Measurements from ENCODE around the gene CASTOR1.

DNA sequence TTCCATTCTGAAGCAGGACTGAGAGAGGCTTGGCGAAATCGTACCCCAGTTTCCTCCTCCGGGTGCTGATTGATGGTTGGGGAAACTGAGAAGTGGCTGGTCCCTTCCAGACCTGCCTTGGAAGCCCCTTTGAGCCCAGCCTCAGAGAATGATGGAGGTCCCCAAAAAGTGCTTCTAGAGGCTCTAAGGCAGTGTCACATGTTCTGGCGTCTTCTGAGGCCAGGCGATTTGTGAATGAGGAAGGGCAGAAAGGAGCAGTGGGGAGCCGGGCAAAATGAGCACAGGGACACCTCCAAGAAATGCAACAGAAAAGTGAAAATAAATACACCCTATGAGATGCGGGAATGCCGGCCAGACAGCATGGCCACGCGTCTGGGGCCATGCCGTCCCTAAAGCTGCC is 41.7 kb downstream of the CASTOR1 start:
- TF ChIP-seq, protein P1, sequence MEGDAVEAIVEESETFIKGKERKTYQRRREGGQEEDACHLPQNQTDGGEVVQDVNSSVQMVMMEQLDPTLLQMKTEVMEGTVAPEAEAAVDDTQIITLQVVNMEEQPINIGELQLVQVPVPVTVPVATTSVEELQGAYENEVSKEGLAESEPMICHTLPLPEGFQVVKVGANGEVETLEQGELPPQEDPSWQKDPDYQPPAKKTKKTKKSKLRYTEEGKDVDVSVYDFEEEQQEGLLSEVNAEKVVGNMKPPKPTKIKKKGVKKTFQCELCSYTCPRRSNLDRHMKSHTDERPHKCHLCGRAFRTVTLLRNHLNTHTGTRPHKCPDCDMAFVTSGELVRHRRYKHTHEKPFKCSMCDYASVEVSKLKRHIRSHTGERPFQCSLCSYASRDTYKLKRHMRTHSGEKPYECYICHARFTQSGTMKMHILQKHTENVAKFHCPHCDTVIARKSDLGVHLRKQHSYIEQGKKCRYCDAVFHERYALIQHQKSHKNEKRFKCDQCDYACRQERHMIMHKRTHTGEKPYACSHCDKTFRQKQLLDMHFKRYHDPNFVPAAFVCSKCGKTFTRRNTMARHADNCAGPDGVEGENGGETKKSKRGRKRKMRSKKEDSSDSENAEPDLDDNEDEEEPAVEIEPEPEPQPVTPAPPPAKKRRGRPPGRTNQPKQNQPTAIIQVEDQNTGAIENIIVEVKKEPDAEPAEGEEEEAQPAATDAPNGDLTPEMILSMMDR (IDR thresholded peaks at IDR 0.05), result no peak
- no peak for TF ChIP-seq POLR2A (IDR thresholded peaks at IDR 0.05)

All from Peyer's patch (tissue), 4 donors.